NCI-H2081 (cell line): ENCODE data around the gene SHISAL1.

Source experiments
- DNase-seq, 2 experiments: peaks; one replicate each; lab custom pipeline; 2025; lab: John Stamatoyannopoulos, UW

SHISAL1 gene

GRCh38 chr22:44209343-44209742 is 103.4 kb downstream of the SHISAL1 start:
- DNase-seq: no peak

GRCh38 chr22:44207981-44208317 is 104.8 kb downstream of the SHISAL1 start:
- no peak for DNase-seq

- DNase-seq: no peak
Observed at GRCh38 chr22:44207173-44207980, 105.4 kb downstream of the SHISAL1 start.

- DNase-seq: no peak
Observed at GRCh38 chr22:44206696-44207095, 106.1 kb downstream of the SHISAL1 start.

GRCh38 chr22:44206330-44206645 is 106.5 kb downstream of the SHISAL1 start:
- DNase-seq: no peak

- no peak for DNase-seq
Observed at GRCh38 chr22:44205516-44206329, 107.0 kb downstream of the SHISAL1 start.

- no peak for DNase-seq
Observed at GRCh38 chr22:44204739-44205515, 107.8 kb downstream of the SHISAL1 start.

- no peak for DNase-seq
Observed at GRCh38 chr22:44203203-44203602, 109.5 kb downstream of the SHISAL1 start.

- DNase-seq: no peak
Observed at GRCh38 chr22:44202261-44202789, 110.4 kb downstream of the SHISAL1 start.

- no peak for DNase-seq
Observed at GRCh38 chr22:44201665-44202064, 111.1 kb downstream of the SHISAL1 start.

- DNase-seq: no peak
Observed at GRCh38 chr22:44200855-44201550, 111.7 kb downstream of the SHISAL1 start.

GRCh38 chr22:44200451-44200850 is 112.3 kb downstream of the SHISAL1 start:
- no peak for DNase-seq

GRCh38 chr22:44199866-44200265 is 112.9 kb downstream of the SHISAL1 start:
- no peak for DNase-seq

- DNase-seq: no peak
Observed at GRCh38 chr22:44199164-44199563, 113.6 kb downstream of the SHISAL1 start.

- no peak for DNase-seq
Observed at GRCh38 chr22:44197271-44197670, 115.5 kb downstream of the SHISAL1 start.

GRCh38 chr22:44196731-44197131 is 116.0 kb downstream of the SHISAL1 start:
- no peak for DNase-seq

GRCh38 chr22:44196241-44196640 is 116.5 kb downstream of the SHISAL1 start:
- no peak for DNase-seq

- DNase-seq: no peak
Observed at GRCh38 chr22:44195189-44195871, 117.4 kb downstream of the SHISAL1 start.

GRCh38 chr22:44194569-44194968 is 118.2 kb downstream of the SHISAL1 start:
- DNase-seq: no peak
